Activated CD8-positive, alpha-beta T cell treated with anti-CD3 and anti-CD28 coated beads, Interleukin-2, amount 10 ng/mL, durations not matched to agents 7 days and 5 days (primary cell): ENCODE results near the gene FAM228B. TPM values are rescaled to one million over a fixed set of nuclear protein-coding genes. Genes with fewer than 3 reads are reported as not detected.

Experiments used
- ATAC-seq: fragments of 150-1000 bp; cut with Tn5 transposase; one replicate; pipeline ENCODE4 v1.10.0; 2021; ENCODE audit warnings: moderate library complexity
- CTCF ChIA-PET: fragments of 350-600 bp; sonication (Branson Sonifier 250); formaldehyde crosslinking; loops from one replicate; lab custom pipeline; 2021; ENCODE audit warnings: antibody characterized with exemption; lab: Charles Lee
- POLR2A ChIA-PET: fragments of 350-600 bp; sonication (Branson Sonifier 250); formaldehyde crosslinking; loops from one replicate; lab custom pipeline; 2021; ENCODE audit warnings: antibody characterized with exemption; lab: Charles Lee
- DNase-seq: peaks from one replicate; pipeline ENCODE4 v3.0.0-alpha.2; 2020
- H3K27ac Mint-ChIP-seq: one replicate; pipeline ENCODE4 v1.8.0; 2021; ENCODE audit warnings: mild to moderate bottlenecking, mixed read lengths
- H3K27me3 Mint-ChIP-seq: one replicate; pipeline ENCODE4 v1.8.0; 2021; ENCODE audit warnings: low read depth, mixed read lengths
- H3K36me3 Mint-ChIP-seq: one replicate; pipeline ENCODE4 v1.8.0; 2021; ENCODE audit warnings: low read depth, mixed read lengths
- H3K4me1 Mint-ChIP-seq: one replicate; pipeline ENCODE4 v1.8.0; 2021; ENCODE audit warnings: low read depth, mixed read lengths
- H3K4me3 Mint-ChIP-seq: one replicate; pipeline ENCODE4 v1.8.0; 2021; ENCODE audit warnings: mild to moderate bottlenecking, mixed read lengths
- H3K9me3 Mint-ChIP-seq: one replicate; pipeline ENCODE4 v1.8.0; 2022; ENCODE audit warnings: mixed read lengths; ENCODE audit not compliant: insufficient read depth
- total RNA-seq, 2 experiments: library from RNA; stranded (reverse); gene quantifications; one replicate each; pipeline ENCODE4 v1.2.3, GENCODE V29; 2021

Gene FAM228B
- 1 to 10 TPM; 6.2 to 6.9 TPM for total RNA-seq

DNA sequence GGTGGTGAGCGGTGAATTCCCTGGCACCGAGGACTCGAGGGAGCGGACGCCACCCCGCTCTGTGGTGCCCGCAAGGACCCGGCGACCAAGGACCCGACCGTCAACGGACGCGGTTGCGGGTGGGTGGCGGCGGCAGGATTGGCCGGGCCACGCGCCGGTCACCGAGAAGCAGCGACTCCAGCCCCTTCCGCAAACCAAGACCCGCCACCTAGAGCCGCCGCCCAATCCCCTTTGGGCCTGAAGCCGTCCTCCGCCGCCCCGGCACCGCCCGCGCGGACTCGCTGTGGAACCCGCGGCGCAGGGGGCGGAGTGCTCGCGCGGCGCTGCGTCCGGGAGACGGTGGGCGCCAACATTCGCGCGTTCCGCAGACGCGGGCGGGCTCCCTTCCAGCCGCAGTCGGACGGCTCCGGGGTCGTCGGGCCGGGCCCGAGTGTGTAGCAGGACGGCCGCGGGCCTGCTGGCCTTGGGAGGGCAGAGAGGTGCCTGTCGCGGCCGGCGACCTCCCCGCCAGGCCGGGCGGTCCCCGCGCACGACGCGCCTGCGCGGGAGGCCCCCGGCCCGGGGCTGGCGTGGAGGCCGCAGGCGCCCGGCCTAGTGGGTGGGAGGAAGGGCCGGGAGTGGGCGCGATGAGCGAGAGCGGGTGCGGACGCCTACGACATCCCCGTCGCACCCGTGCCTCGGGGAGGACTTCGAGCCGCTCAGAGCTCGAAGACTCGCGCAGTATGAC, at the start of gene FAM228B, which contains the start of gene PFN4:
FAM228B (plus strand) TSS at position 275 of the 727 bp plus-strand sequence. CDS start 893 bp downstream, outside the sequence.
PFN4 (minus strand) TSS at position 140 of the 727 bp plus-strand sequence. CDS start 799 bp downstream, outside the sequence.
- DNase-seq (peak; percentile 78), ATAC-seq (peak; percentile 94)
- H3K27me3 Mint-ChIP-seq, result no peaks in the 10 kb centered on the region
- peak within 1 kb of the TSS; percentile 66 for H3K27ac Mint-ChIP-seq
- peaks cover 4% of the 10 kb centered on the region for H3K36me3 Mint-ChIP-seq
- H3K9me3 Mint-ChIP-seq, result no peaks in the 10 kb centered on the region
- peaks cover 14% of the 10 kb centered on the region for H3K4me1 Mint-ChIP-seq
- peak within 1 kb of the TSS; percentile 79 for H3K4me3 Mint-ChIP-seq
- CTCF ChIA-PET, result interaction anchor here (4.0 to 4.7 kb wide), 2 partner anchors 39 to 299 kb away, joined by 15 to 31 read pairs; partner anchors contain the start of gene TP53I3
- POLR2A ChIA-PET, result interaction anchor here (0.6 to 1.2 kb wide), 2 partner anchors 39 to 93 kb away, joined by 3 to 5 read pairs; partner anchors contain the start of gene TP53I3

DNA sequence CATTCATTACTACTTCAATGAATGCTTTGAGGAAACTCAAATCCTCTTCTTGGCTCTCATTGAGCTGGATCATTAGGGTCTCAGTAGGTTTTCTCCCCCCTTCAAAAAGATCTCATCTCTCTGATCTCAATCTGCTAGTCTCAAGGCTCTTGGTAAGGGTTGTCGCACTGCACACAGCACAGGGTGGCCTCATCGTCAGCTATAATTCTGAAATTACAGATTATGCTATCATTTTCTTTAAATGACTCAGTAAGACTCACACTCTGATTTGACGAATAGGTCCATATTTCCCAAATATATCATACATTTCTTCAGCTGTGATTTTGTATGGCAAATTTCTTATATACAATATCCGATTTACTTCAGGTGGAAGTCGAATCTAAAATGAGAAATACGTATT, 49.5 kb upstream of the FAM228B start:
- Mint-ChIP-seq H3K9me3 (no peaks in the 10 kb centered on the region), H3K4me1 (peaks cover 51% of the 10 kb centered on the region), H3K36me3 (peaks cover 21% of the 10 kb centered on the region), H3K27me3 (no peaks in the 10 kb centered on the region), H3K4me3 (no peak overlapping the region), H3K27ac (no peak overlapping the region)
- DNase-seq, result no peak
- no peak for ATAC-seq
- ChIA-PET CTCF (interaction anchor here (1.2 to 2.6 kb wide), 3 partner anchors 11 to 163 kb away, joined by 3 to 21 read pairs (median 5); partner anchors contain the start of genes ATAD2B and TP53I3), POLR2A (interaction anchor here (0.7 to 1.9 kb wide), 4 partner anchors 10 to 147 kb away, joined by 3 to 7 read pairs (median 4); partner anchors contain the start of genes ATAD2B and FKBP1B)

DNA sequence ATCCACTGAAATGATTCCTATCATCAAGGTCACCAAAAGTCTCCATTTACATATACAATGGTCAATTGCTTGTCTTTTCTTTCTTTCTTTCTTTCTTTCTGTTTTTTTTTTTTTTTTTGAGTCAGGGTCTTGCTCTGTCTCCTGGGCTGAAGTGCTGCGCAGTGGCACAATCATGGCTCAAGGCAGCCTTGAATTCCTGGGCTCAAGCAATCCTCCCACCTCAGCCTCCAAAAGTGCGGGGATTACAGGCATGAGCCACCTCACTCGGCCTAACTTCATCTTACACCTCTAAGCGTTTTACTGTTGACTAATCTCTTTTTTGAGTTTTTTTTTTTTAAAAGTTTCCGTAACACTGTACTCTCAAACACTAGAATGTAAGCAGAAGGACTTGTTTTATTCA, 48.0 kb upstream of the FAM228B start:
- H3K9me3 Mint-ChIP-seq, result no peaks in the 10 kb centered on the region

DNA sequence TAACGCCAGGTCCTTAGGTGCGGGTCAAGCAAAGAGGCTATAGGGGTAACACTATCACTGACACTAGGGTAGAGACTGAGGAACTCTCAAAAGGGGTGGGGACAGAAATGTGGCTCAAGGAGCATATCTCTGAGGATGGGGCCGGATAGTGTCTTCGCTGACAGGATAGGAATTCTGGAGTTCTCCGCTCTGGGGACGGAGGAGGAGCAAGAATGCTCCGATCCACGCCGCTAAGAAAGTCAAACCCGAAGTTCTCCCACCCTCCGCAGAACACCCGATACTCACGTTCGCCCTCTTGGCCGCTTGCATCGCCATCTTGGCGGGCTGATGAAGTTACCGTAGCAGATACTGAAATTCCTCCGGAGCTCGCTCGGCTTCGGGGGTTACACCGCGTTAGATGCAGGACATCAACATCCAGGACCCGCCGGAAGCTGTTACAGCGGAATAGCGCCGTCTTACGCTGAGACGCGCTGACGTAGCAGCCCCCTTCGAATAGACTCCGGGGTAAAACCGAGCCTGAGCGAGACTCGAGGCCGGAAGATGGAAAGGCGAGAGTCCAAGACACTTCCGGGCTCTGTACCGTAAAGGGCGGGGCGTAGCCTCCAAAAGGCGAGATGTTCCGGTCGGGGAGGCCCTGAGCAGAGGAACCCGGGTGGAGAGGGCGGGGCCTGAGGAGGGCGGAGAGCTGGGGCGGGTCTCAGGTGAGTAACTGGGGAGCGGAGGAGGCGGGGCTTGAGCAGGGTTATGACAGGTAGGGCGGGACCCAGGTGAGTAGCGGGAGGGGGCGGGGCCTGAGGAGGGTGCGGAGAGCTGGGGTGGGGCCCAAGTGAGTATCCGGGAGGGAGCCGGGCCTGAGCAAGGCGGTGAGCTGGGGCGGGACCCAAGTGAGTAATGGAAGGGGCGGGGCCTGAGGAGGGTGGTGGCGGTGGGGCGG, 47.1 kb upstream of the FAM228B start, which contains the start of gene SF3B6:
SF3B6 (minus strand) TSS at position 412 of the 934 bp plus-strand sequence; CDS start at position 315, 97 bp downstream.
- Mint-ChIP-seq H3K9me3 (no peaks in the 10 kb centered on the region), H3K27ac (peak within 1 kb of the TSS; percentile 98), H3K27me3 (no peaks in the 10 kb centered on the region), H3K4me3 (peak within 1 kb of the TSS; percentile 98), H3K4me1 (peaks cover 40% of the 10 kb centered on the region), H3K36me3 (peaks cover 11% of the 10 kb centered on the region)
- ChIA-PET CTCF (interaction anchor here (0.6 to 2.3 kb wide), 9 partner anchors 9 to 251 kb away, joined by 3 to 23 read pairs (median 5); partner anchors contain the start of genes ATAD2B, TP53I3, UBXN2A and WDCP), POLR2A (interaction anchor here (1.0 to 4.0 kb wide), 5 partner anchors 9 to 150 kb away, joined by 3 to 37 read pairs (median 4); partner anchors contain the start of genes ATAD2B, TP53I3, UBXN2A and WDCP)
- DNase-seq (peak; percentile 100), ATAC-seq (peak; percentile 93)

More for the DNA sequence above, 48.0 kb upstream of the FAM228B start:
- POLR2A ChIA-PET, result no interaction called here
- DNase-seq, result no peak
- peak overlapping the region; percentile 98 for H3K27ac Mint-ChIP-seq
- ATAC-seq, result no peak
- CTCF ChIA-PET, result interaction anchor here (2.3 kb wide), 1 partner anchor 9 kb away, joined by 13 read pairs; no protein-coding TSS in a partner anchor
- H3K27me3 Mint-ChIP-seq, result no peaks in the 10 kb centered on the region
- peaks cover 15% of the 10 kb centered on the region for H3K36me3 Mint-ChIP-seq
- H3K4me1 Mint-ChIP-seq, result peaks cover 44% of the 10 kb centered on the region
- peak overlapping the region; percentile 98 for H3K4me3 Mint-ChIP-seq

DNA sequence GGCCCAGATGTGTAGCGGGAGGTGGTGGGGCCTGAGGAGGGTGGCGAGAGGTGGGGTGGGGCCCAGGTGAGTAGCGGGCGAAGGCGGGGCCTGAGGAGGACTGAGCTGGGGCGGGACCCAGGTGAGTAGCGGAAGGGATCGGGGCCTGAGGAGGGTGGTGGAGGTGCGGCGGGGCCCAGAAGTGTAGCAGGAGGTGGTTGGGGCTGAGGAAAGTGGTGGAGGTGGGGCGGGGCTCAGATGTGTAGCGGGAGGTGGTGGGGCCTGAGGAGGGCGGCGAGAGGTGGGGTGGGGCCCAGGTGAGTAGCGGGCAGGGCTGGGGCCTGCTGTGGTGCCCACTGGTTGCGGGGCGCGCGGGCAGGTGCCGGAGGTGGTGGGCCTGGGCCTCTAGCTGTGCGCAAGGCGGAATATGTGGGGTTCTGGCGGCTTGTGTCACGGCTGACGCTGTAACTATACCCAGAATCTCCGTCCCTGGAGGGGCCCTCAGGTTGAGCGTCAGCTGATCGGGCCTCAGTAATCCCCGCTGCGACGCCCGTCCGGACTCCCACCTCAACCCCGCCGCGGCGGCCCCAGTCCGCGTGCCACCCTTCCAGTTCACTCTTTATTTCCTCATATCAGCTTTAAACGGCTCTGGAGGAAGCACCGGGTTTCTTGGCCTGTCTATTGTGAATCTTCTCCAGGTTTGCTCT, 46.3 kb upstream of the FAM228B start:
- no peaks in the 10 kb centered on the region for H3K9me3 Mint-ChIP-seq
- peaks cover 15% of the 10 kb centered on the region for H3K36me3 Mint-ChIP-seq
- DNase-seq (peak; percentile 39), ATAC-seq (no peak)
- H3K4me3 Mint-ChIP-seq, result peak overlapping the region; percentile 98
- H3K27me3 Mint-ChIP-seq, result no peaks in the 10 kb centered on the region
- peak overlapping the region; percentile 98 for H3K27ac Mint-ChIP-seq
- ChIA-PET CTCF (interaction anchor here (0.6 to 2.3 kb wide), 8 partner anchors 8 to 252 kb away, joined by 3 to 23 read pairs (median 6); partner anchors contain the start of genes ATAD2B, TP53I3 and UBXN2A), POLR2A (interaction anchor here (0.9 to 4.0 kb wide), 5 partner anchors 10 to 151 kb away, joined by 3 to 37 read pairs (median 4); partner anchors contain the start of genes ATAD2B, UBXN2A and WDCP)
- peaks cover 40% of the 10 kb centered on the region for H3K4me1 Mint-ChIP-seq

DNA sequence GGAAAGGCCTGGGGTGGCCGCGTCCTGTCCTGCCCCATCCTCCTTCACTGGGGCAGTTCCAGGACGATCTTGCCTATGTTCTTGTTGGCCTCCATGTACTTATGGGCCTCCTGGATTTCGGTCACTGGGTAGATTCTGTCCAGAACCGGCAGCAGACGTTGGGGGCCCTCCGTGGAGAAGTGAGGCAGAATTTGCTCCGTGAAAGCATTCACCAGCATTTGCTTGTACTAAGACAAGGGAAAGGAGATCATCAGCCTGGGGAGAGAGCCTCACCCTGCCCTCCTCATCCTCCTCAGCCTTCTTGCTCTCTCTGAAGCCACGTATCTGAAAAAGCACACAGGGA, 45.8 kb upstream of the FAM228B start:
- CTCF ChIA-PET, result interaction anchor here (1.7 to 2.3 kb wide), 3 partner anchors 11 to 253 kb away, joined by 5 to 23 read pairs (median 13); partner anchors contain the start of gene ATAD2B
- ATAC-seq (no peak), DNase-seq (no peak)
- POLR2A ChIA-PET, result interaction anchor here (0.9 to 4.0 kb wide), 2 partner anchors 11 to 151 kb away, joined by 4 to 37 read pairs; partner anchors contain the start of gene ATAD2B
- peak overlapping the region; percentile 98 for H3K27ac Mint-ChIP-seq
- peak overlapping the region; percentile 98 for H3K4me3 Mint-ChIP-seq
- no peaks in the 10 kb centered on the region for H3K9me3 Mint-ChIP-seq
- H3K36me3 Mint-ChIP-seq, result peaks cover 13% of the 10 kb centered on the region
- peaks cover 37% of the 10 kb centered on the region for H3K4me1 Mint-ChIP-seq
- no peaks in the 10 kb centered on the region for H3K27me3 Mint-ChIP-seq

DNA sequence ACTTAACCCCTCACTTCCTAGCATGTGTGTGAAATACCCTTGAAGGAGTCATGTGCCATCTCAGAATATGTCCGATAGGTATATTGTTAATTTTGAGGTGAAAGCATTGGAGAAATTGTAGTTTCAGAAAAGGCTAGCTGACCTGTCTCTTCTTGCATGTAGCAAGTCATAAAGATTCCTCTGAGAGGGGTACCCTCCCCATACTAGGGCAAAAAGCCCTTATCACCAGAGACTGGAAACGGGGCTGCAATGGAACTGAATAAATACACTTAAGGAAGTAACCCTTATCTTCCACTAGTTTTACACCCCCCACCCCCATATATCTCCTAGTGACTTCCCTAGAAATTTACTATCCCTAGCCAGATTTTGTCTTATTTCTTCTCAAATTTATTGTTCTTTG, 45.4 kb upstream of the FAM228B start:
- no peaks in the 10 kb centered on the region for H3K9me3 Mint-ChIP-seq
- H3K36me3 Mint-ChIP-seq, result peaks cover 13% of the 10 kb centered on the region
- peak overlapping the region; percentile 98 for H3K27ac Mint-ChIP-seq
- peaks cover 33% of the 10 kb centered on the region for H3K4me1 Mint-ChIP-seq
- ATAC-seq (no peak), DNase-seq (peak; percentile 14)
- CTCF ChIA-PET, result interaction anchor here (1.5 to 1.7 kb wide), 2 partner anchors 8 to 253 kb away, joined by 3 to 5 read pairs; no protein-coding TSS in a partner anchor
- POLR2A ChIA-PET, result interaction anchor here (0.9 to 4.0 kb wide), 2 partner anchors 11 to 152 kb away, joined by 4 to 37 read pairs; partner anchors contain the start of gene ATAD2B
- no peaks in the 10 kb centered on the region for H3K27me3 Mint-ChIP-seq
- peak overlapping the region; percentile 98 for H3K4me3 Mint-ChIP-seq

DNA sequence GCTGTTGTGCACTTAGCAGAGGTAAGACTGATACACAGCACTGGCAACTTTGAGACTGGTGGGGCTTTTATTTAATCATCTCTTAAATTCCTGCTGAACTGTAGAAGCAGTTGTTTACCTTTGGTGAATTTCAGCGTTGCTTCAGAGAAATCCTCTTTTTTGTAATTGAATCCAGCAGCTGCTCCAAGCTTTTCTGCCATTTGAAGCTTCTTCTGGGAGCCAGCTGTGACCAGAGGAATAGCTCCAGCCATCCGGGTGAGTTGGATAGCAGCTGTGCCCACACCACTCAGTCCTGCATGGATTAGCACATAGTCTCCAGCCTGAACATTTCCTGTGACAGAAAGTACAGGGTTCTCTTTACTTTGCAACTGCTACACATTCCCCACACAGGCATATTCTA, 42.6 kb upstream of the FAM228B start:
- ATAC-seq, result no peak
- Mint-ChIP-seq H3K4me3 (no peak overlapping the region), H3K36me3 (peaks cover 9% of the 10 kb centered on the region), H3K27me3 (no peaks in the 10 kb centered on the region), H3K9me3 (no peaks in the 10 kb centered on the region), H3K27ac (no peak overlapping the region), H3K4me1 (peaks cover 32% of the 10 kb centered on the region)
- peak; percentile 17 for DNase-seq
- POLR2A ChIA-PET, result interaction anchor here (0.8 kb wide), 1 partner anchor 66 kb away, joined by 3 read pairs; no protein-coding TSS in a partner anchor
- CTCF ChIA-PET, result interaction anchor here (1.2 to 4.6 kb wide), 3 partner anchors 21 to 256 kb away, joined by 3 to 74 read pairs (median 11); partner anchors contain the start of gene ATAD2B

DNA sequence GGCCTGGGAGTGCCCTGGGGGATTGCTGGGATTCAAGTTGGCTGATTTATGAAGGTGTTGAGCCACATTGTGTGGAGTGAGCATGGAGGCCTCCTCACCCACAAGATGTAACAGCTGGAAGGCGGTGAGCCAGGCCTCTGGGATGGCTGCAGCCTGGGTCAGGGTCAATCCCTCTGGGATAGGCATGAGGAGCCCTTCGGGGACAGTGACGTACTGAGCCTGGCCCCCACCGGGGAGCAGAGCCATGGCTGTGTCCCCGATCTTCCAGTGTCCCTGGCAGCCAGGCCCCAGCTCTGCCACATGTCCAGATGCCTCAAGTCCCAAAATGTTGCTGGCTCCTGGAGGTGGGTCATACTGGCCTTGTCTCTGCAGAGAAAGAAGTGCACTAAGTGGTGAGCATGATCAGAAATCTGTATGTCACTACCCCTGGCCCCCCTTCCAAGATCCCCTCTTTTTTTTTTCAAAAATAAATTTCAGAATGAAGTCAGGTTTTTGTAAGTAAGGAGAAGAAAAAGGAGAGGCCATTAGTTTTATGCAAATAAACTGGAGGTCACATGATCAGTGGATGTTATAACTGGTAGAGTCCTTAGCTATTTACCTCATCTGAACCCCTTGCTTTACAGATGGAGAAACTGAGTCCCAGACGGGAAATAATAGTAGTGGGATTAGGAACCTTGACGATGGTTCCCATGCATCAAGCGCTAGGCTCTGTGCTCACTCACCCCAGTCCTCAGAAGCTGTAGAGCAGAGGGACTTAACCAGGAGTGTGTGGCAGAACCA, 40.3 kb upstream of the FAM228B start:
- Mint-ChIP-seq H3K4me3 (peak overlapping the region; percentile 88), H3K27ac (peak overlapping the region; percentile 92), H3K9me3 (no peaks in the 10 kb centered on the region), H3K36me3 (peaks cover 9% of the 10 kb centered on the region), H3K4me1 (peaks cover 25% of the 10 kb centered on the region), H3K27me3 (no peaks in the 10 kb centered on the region)
- ChIA-PET POLR2A (interaction anchor here (0.6 to 2.3 kb wide), 8 partner anchors 10 to 258 kb away, joined by 3 to 22 read pairs (median 6); partner anchors contain the start of genes ATAD2B and WDCP), CTCF (interaction anchor here (0.6 to 4.6 kb wide), 25 partner anchors 9 to 259 kb away, joined by 3 to 74 read pairs (median 6); partner anchors contain the start of genes ATAD2B, FAM228B, FKBP1B and PFN4)
- ATAC-seq, result no peak
- no peak for DNase-seq
